Mesenchymal stem cell (in vitro differentiated cells and primary cell): ENCODE measurements around the gene PTPRS.

Experiments
- DNase-seq: peaks from one replicate; pipeline ENCODE4 v3.0.0-alpha.2; 2013
- H2AFZ ChIP-seq: one replicate; pipeline ENCODE4 v1.6.1; 2013; ENCODE audit warnings: low read depth, mild to moderate bottlenecking, control low read depth, inconsistent platforms, low read length, moderate library complexity
- H2AK5ac ChIP-seq: 2 replicates; pipeline ENCODE4 v1.6.1; 2013; ENCODE audit warnings: low read length, moderate library complexity, mild to moderate bottlenecking, inconsistent platforms; ENCODE audit not compliant: severe bottlenecking
- H2BK120ac ChIP-seq: one replicate; pipeline ENCODE4 v1.6.1; 2013; ENCODE audit warnings: low read depth, mild to moderate bottlenecking, inconsistent platforms, low read length, moderate library complexity
- H2BK12ac ChIP-seq, 2 experiments: one replicate each; pipeline ENCODE4 v1.6.1; 2013; ENCODE audit warnings: inconsistent platforms in 2 of 2, low read length in 2 of 2, mild to moderate bottlenecking in 2 of 2, moderate library complexity in 2 of 2, control low read depth in 1 of 2
- H2BK15ac ChIP-seq: one replicate; pipeline ENCODE4 v1.6.1; 2013; ENCODE audit warnings: mild to moderate bottlenecking, low read depth, inconsistent platforms; ENCODE audit not compliant: poor library complexity, severe bottlenecking
- H2BK5ac ChIP-seq: 2 replicates; pipeline ENCODE4 v1.6.1; 2013; ENCODE audit warnings: low read depth, mild to moderate bottlenecking, low read length, control low read depth, inconsistent platforms; ENCODE audit not compliant: poor library complexity, severe bottlenecking
- H3K14ac ChIP-seq, 2 experiments: one replicate each; pipeline ENCODE4 v1.6.1; 2013; ENCODE audit warnings: inconsistent platforms in 2 of 2, low read length in 2 of 2, control low read depth in 1 of 2, mild to moderate bottlenecking in 1 of 2, moderate library complexity in 1 of 2
- H3K18ac ChIP-seq, 2 experiments: one replicate each; pipeline ENCODE4 v1.6.1; 2013; ENCODE audit warnings: inconsistent platforms in 2 of 2, low read length in 2 of 2, control low read depth in 1 of 2, low read depth in 1 of 2, mild to moderate bottlenecking in 1 of 2
- H3K23ac ChIP-seq, 2 experiments: one replicate each; pipeline ENCODE4 v1.6.1; 2013; ENCODE audit warnings: inconsistent platforms in 2 of 2, low read length in 2 of 2, mild to moderate bottlenecking in 2 of 2, moderate library complexity in 2 of 2, control low read depth in 1 of 2
- H3K27ac ChIP-seq: 2 replicates; pipeline ENCODE4 v1.5.1; 2013; ENCODE audit warnings: mild to moderate bottlenecking, moderate library complexity, low read length, control low read depth, inconsistent platforms; ENCODE audit not compliant: poor library complexity, severe bottlenecking
- H3K27me3 ChIP-seq, 2 experiments: 2 replicates each; pipeline versions ENCODE4 v1.6.1 to v1.7.0; 2013; ENCODE audit warnings: low read length in 2 of 2, mild to moderate bottlenecking in 2 of 2, moderate library complexity in 2 of 2, control low read depth in 1 of 2, inconsistent platforms in 1 of 2; ENCODE audit not compliant: control insufficient read depth in 1 of 2, insufficient read depth in 1 of 2
- H3K36me3 ChIP-seq, 2 experiments: 2 replicates each; pipeline versions ENCODE4 v1.6.1 to v1.7.0; 2013; ENCODE audit warnings: low read length in 2 of 2, control low read depth in 1 of 2, inconsistent platforms in 1 of 2, low read depth in 1 of 2, mild to moderate bottlenecking in 1 of 2; ENCODE audit not compliant: insufficient read depth in 2 of 2, control insufficient read depth in 1 of 2
- H3K4ac ChIP-seq, 2 experiments: one replicate each; pipeline ENCODE4 v1.6.1; 2013; ENCODE audit warnings: inconsistent platforms in 2 of 2, low read length in 2 of 2, mild to moderate bottlenecking in 2 of 2, moderate library complexity in 2 of 2, control low read depth in 1 of 2, low read depth in 1 of 2
- H3K4me1 ChIP-seq: 2 replicates; pipeline ENCODE4 v1.6.1; 2013; ENCODE audit warnings: low read depth, low read length, control low read depth; ENCODE audit not compliant: control insufficient read depth, insufficient read depth
- H3K4me2 ChIP-seq: 2 replicates; pipeline ENCODE4 v1.6.1; 2013; ENCODE audit warnings: low read length, mild to moderate bottlenecking, inconsistent platforms; ENCODE audit not compliant: poor library complexity, severe bottlenecking
- H3K4me3 ChIP-seq, 2 experiments: 2 replicates each; pipeline versions ENCODE4 v1.5.1 to v1.7.0; 2013; ENCODE audit warnings: low read length in 2 of 2, mild to moderate bottlenecking in 2 of 2, control low read depth in 1 of 2, low read depth in 1 of 2; ENCODE audit not compliant: insufficient read depth in 1 of 2
- H3K79me1 ChIP-seq: replicated peaks from 2 replicates; pipeline ENCODE4 v1.6.1; 2013; ENCODE audit warnings: mild to moderate bottlenecking, control low read depth, low read length, inconsistent platforms; ENCODE audit not compliant: poor library complexity, severe bottlenecking
- H3K9ac ChIP-seq: 2 replicates; pipeline ENCODE4 v1.7.0; 2013; ENCODE audit warnings: mild to moderate bottlenecking, low read length, moderate library complexity
- H3K9me3 ChIP-seq: 2 replicates; pipeline ENCODE4 v1.7.0; 2013; ENCODE audit warnings: mild to moderate bottlenecking, low read length; ENCODE audit not compliant: control insufficient read depth
- H4K8ac ChIP-seq: one replicate; pipeline ENCODE4 v1.6.1; 2013; ENCODE audit warnings: inconsistent platforms, mild to moderate bottlenecking, low read length, moderate library complexity
- H4K91ac ChIP-seq: one replicate; pipeline ENCODE4 v1.6.1; 2013; ENCODE audit warnings: mild to moderate bottlenecking, low read length, inconsistent platforms
- WGBS: methylation state at CpG from one replicate; pipeline ENCODE4 v1.1.7; 2013; ENCODE audit warnings: mixed read lengths; 5-methylcytosine and 5-hydroxymethylcytosine counted together

PTPRS gene

DNA sequence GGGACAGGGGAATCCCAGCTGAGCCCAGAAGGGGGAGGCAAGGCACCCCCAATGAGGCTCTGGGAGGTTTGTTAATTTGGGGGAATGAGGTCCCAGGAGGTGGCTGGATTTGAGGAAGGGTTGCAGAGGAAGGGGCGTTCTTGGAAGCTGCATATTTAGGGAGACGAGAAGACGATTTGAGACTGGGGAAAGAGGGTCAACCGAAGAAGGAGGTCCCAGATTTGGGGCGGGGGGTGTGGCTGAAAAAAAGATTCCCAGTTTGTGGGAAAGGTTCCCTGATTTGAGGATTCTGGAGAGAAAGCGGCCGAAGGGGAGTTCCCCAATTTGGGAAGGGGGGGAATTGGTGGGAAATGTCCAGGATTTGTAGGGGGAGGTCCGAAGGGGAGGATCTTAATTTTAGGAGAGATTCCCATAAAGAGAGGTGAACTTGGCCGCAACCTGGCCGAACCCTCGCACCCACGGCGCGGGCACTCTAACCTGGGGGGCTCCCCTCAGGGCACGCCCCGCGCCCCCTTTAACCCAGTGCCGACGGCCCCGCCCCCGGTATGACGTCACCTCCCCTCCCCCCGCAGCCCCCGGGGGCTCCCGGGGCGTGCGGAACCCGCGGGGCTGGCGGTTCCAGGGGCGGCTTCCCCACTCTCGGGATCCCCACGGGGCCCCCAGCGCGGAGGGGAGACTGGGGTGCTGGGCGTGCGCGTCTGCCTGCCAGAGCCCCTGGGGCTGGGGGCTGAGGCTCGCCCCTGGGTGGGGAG is 1.2 kb downstream of the PTPRS start:
- Histone ChIP-seq H3K18ac (no peak overlapping the region), H3K14ac (no peak overlapping the region), H3K36me3 (no peaks in the 10 kb centered on the region), H3K23ac (peak overlapping the region; percentile 60 to 61), H3K79me1 (no peaks in the 10 kb centered on the region), H3K27ac (no peak overlapping the region), H2BK120ac (no peak overlapping the region), H2AK5ac (no peak overlapping the region), H3K4me2 (peak overlapping the region; percentile 95), H2AFZ (no peak overlapping the region), H4K91ac (no peak overlapping the region), H4K8ac (no peak overlapping the region), H2BK12ac (no peak overlapping the region), H3K9ac (peak overlapping the region; percentile 43), H3K4ac (no peak overlapping the region), H3K9me3 (no peaks in the 10 kb centered on the region), H3K4me3 (peak overlapping the region; percentile 65 to 66), H3K4me1 (peaks cover 21% of the 10 kb centered on the region), H2BK5ac (no peak overlapping the region), H3K27me3 (peaks cover 50 to 51% of the 10 kb centered on the region in 2 experiments), H2BK15ac (peak overlapping the region; percentile 96)
- no peak for DNase-seq
- WGBS, result under 1% methylated on average over 15 of the region's 39 CpGs

DNA sequence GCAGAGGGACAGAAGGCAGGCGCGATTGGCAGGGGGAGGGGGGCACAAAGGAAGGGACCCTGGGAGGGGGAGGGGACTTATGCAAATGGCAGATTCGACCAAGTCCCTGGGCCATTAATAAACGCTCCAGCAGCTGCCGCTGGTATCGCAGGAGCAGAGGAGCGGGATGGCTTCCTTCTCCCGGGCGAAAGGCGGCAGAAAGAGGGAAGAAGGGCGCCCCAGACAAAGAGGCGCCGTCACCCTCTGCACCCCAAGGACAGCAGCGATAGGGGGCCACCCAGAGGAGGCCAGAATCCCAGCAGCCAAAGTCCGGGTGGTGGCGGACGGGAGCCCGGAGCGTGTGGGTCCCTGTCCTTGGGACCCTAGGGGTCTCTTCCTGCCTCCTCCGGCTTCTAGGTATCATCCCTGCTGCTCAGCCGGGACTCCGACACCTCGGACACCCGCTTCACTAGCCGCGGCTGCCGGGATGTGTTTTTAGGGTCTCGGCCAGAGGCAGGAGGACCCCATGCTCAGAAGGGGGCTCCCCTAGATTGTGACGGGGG is 1.9 kb downstream of the PTPRS start:
- Histone ChIP-seq H2BK5ac (no peak overlapping the region), H2AFZ (no peak overlapping the region), H3K4me3 (no peak overlapping the region), H4K91ac (no peak overlapping the region), H3K14ac (no peak overlapping the region), H3K9me3 (no peaks in the 10 kb centered on the region), H3K23ac (peak overlapping the region; percentile 60 to 61), H3K18ac (no peak overlapping the region), H3K4me2 (peak overlapping the region; percentile 45), H3K36me3 (no peaks in the 10 kb centered on the region), H2BK15ac (peak overlapping the region; percentile 67), H2BK12ac (no peak overlapping the region), H3K4ac (no peak overlapping the region), H3K9ac (no peak overlapping the region), H3K27me3 (peaks cover 53 to 54% of the 10 kb centered on the region in 2 experiments), H2BK120ac (no peak overlapping the region), H3K4me1 (peaks cover 23% of the 10 kb centered on the region), H2AK5ac (no peak overlapping the region), H3K79me1 (no peaks in the 10 kb centered on the region), H4K8ac (no peak overlapping the region), H3K27ac (no peak overlapping the region)
- DNase-seq, result no peak
- WGBS, result 9% methylated on average over 29 of the region's 29 CpGs

DNA sequence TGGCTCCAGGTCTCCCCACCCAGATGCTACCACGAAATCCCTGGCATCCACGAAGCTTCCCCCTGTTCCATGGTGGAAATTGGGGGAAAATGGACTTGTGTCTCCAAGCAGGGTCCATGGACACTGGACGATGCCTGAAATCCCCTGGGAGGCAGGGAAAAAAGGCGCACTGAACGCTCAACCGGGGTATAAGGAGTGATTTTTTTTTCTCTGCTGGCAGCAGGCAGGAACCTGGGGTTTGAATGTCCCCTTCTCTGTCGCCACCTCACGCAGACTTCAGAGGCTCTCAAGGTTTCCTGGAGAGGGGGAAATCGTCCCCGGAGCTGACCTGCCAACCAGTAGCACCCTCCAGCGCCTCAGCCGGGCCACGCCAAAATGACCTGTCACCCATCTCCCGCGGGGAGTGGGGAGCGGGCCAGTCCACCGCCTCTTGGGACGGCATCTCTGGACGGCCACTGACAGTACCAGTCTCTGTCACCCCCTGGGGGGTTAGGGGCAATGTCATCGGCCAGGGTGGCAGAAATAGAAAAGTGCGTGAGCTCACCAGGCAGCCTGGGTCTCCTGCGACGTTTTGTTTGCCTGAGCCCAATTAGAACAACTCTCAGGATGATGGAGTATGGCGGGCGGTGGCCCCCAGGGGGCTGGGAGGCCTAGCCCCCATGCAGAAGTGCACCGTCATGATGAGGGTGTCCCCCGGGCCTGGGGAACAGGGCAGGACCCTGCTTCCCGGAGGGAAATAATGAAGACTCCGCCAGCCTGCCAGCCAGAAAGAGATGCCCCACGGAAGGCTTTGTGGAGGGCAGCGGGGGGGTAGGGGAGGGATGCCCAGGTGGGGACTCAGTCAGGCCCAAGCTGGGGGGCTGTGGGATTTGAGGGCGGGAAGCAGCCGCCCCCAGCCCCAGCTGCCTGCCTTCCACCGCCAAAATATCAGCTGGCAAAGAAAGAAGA is 2.6 kb downstream of the PTPRS start:
- WGBS, result 81% methylated on average over 32 of the region's 34 CpGs
- Histone ChIP-seq H2BK12ac (no peak overlapping the region), H2AK5ac (no peak overlapping the region), H3K27me3 (peaks cover 53 to 54% of the 10 kb centered on the region in 2 experiments), H4K8ac (no peak overlapping the region), H2BK120ac (no peak overlapping the region), H3K79me1 (no peaks in the 10 kb centered on the region), H2BK5ac (no peak overlapping the region), H3K14ac (no peak overlapping the region), H3K27ac (no peak overlapping the region), H3K9me3 (no peaks in the 10 kb centered on the region), H3K4me1 (peaks cover 23% of the 10 kb centered on the region), H3K4me3 (no peak overlapping the region), H3K9ac (no peak overlapping the region), H3K23ac (peak overlapping the region in 1 of 2 experiments; percentile 25), H3K36me3 (no peaks in the 10 kb centered on the region), H2BK15ac (no peak overlapping the region), H3K4ac (no peak overlapping the region), H2AFZ (no peak overlapping the region), H4K91ac (no peak overlapping the region), H3K18ac (no peak overlapping the region), H3K4me2 (no peak overlapping the region)
- DNase-seq, result no peak

GRCh38 chr19:5337126-5337525 is 3.5 kb downstream of the PTPRS start:
- Histone ChIP-seq H3K4me3 (no peak overlapping the region), H3K4me1 (peaks cover 23% of the 10 kb centered on the region), H3K4me2 (no peak overlapping the region), H3K79me1 (no peaks in the 10 kb centered on the region), H3K9me3 (no peaks in the 10 kb centered on the region), H2BK120ac (no peak overlapping the region), H4K91ac (no peak overlapping the region), H3K18ac (no peak overlapping the region), H2AFZ (no peak overlapping the region), H2BK15ac (no peak overlapping the region), H3K14ac (no peak overlapping the region), H2BK12ac (no peak overlapping the region), H3K27ac (no peak overlapping the region), H2AK5ac (no peak overlapping the region), H4K8ac (no peak overlapping the region), H2BK5ac (no peak overlapping the region), H3K23ac (no peak overlapping the region), H3K4ac (no peak overlapping the region), H3K36me3 (no peaks in the 10 kb centered on the region), H3K9ac (no peak overlapping the region), H3K27me3 (peaks cover 53 to 54% of the 10 kb centered on the region in 2 experiments)
- DNase-seq, result no peak
- 88% methylated on average over 24 of the region's 24 CpGs for WGBS
